ENCODE measurements around the gene GNE.

DNA sequence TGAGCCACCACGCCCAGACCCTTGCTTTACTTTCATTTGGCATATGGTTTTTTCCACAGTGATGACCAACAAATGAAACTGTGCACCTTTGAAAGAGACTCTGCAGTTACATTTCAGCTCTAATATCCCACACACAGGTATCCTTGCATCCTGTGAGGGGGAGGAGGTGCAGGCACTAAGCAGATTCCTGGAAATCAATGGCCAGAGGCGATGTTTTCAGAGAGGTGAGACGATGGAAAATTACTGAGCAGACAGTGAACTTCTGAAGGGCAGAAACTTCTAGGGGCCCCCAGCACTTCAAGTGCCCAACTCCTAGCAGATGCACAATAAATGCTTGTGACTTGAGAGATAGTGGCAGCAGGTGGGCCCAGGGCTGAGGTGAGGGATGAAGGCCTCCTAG, 29.8 kb upstream of the GNE start:
- TF ChIP-seq SUZ12 (IDR thresholded peaks at IDR 0.05; ENCODE audit: low read length) (no peak), EP300 (IDR thresholded peaks at IDR 0.05; ENCODE audit: borderline replicate concordance in 1 of 2, low read depth in 2 of 2, low read length in 2 of 2) (no peak), GABPA (IDR thresholded peaks at IDR 0.05; ENCODE audit: borderline replicate concordance, insufficient read depth, low read length) (no peak), POLR2A (IDR thresholded peaks at IDR 0.05; ENCODE audit: control extremely low read depth in 1 of 2, low read depth in 2 of 2, low read length in 2 of 2) (no peak)
- TF ChIP-seq, protein P1, sequence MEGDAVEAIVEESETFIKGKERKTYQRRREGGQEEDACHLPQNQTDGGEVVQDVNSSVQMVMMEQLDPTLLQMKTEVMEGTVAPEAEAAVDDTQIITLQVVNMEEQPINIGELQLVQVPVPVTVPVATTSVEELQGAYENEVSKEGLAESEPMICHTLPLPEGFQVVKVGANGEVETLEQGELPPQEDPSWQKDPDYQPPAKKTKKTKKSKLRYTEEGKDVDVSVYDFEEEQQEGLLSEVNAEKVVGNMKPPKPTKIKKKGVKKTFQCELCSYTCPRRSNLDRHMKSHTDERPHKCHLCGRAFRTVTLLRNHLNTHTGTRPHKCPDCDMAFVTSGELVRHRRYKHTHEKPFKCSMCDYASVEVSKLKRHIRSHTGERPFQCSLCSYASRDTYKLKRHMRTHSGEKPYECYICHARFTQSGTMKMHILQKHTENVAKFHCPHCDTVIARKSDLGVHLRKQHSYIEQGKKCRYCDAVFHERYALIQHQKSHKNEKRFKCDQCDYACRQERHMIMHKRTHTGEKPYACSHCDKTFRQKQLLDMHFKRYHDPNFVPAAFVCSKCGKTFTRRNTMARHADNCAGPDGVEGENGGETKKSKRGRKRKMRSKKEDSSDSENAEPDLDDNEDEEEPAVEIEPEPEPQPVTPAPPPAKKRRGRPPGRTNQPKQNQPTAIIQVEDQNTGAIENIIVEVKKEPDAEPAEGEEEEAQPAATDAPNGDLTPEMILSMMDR (IDR thresholded peaks at IDR 0.05; ENCODE audit: control extremely low read depth in 1 of 3, insufficient read depth in 1 of 3, low read depth in 1 of 3, low read length in 3 of 3), result no peak

All from H1 (cell line).